NAMALWA (cell line): ENCODE measurements around the gene SULT1A3.
"Not testable (repeated sequence)": the region's sequence is repeated elsewhere in the genome, so short reads cannot be mapped to it uniquely, and the experiment has no call there.

Source experiments
- DNase-seq: peaks from one replicate; pipeline ENCODE4 v3.0.0-alpha.2; 2015; ENCODE audit warnings: low spot score

The SULT1A3 gene

DNA sequence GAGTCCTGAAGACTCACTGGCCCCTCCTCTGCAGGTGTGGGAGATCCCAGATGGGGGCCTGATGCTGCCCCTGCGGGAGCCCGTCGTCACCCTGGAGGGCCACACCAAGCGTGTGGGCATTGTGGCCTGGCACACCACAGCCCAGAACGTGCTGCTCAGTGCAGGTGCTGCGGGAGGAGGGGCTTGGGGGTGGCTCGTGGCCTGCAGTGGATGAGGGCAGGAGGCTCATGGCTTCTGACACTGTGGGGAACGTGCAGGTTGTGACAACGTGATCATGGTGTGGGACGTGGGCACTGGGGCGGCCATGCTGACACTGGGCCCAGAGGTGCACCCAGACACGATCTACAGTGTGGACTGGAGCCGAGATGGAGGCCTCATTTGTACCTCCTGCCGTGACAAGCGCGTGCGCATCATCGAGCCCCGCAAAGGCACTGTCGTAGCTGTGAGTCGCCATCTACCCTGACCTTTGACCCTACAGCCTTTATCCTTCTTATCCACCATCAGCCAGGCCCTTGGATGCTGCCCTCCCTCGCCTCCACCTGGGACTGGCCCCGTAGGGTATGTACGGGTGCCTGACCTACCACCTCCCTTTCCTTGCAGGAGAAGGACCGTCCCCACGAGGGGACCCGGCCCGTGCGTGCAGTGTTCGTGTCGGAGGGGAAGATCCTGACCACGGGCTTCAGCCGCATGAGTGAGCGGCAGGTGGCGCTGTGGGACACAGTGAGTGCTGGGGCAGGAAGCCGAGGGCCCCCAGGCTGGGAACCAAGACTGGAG, 12.1 kb upstream of the SULT1A3 start:
- DNase-seq = peak; percentile 74

DNA sequence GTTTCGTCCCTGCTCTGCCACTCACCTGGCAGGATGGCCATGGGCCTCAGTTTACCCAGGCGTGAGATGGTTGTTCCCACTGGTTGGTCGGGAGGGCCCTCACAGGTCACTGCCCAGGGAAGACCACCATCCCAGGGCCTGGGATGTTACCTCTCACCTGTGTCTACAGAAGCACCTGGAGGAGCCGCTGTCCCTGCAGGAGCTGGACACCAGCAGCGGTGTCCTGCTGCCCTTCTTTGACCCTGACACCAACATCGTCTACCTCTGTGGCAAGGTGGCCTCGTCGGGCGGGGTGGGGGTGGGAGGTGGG, 11.5 kb upstream of the SULT1A3 start:
- no peak for DNase-seq

DNA sequence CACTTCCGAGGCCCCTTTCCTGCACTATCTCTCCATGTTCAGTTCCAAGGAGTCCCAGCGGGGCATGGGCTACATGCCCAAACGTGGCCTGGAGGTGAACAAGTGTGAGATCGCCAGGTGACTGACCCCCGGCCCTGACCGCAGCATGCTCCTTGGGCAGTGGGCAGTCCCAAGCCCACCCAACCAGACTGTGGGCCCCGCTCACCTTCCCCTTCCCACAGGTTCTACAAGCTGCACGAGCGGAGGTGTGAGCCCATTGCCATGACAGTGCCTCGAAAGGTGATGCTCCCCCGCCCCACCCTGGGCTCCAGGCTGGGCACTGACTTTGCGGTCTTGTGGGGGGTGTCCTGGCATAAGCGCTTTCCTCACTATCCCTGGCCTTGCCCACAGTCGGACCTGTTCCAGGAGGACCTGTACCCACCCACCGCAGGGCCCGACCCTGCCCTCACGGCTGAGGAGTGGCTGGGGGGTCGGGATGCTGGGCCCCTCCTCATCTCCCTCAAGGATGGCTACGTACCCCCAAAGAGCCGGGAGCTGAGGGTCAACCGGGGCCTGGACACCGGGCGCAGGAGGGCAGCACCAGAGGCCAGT, 11.0 kb upstream of the SULT1A3 start:
- DNase-seq = no peak

DNA sequence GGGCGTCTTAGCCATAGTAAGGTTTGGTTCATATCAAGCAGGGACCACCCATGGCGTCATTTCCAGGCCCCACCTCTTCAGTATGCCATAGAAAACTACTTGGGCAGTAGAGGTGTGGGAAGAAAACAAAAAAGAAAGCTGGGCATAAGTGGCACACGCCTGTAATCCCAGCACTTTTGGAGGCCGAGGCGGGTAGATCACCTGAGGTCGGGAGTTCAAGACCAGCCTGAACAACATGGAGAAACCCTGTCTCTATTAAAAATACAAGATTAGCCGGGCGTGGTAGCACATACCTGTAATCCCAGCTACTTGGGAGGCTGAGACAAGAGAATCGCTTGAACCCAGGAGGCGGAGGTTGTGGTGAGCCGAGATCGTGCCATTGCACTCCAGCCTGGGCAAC, 7.9 kb upstream of the SULT1A3 start:
- not testable (repeated sequence) for DNase-seq

DNA sequence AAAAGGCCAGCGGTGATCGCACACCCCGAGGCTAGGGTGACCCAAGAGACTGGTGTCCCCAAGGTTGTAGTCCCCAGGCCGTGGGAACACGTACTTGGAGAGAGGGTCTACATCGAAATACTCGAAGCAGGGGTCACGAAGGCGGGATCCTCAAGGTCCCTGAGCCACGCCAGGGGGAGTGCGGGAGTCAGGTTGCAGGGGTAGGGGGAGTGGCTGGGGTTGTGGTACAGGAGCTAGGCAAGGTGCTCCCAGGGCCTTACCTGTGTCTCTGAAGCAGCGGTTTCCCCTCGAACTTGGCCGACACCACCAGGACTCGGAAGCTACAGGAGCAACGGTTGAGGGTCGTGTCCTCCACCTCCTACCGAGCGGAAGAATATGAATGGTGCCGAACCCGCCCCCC, 6.0 kb upstream of the SULT1A3 start:
- DNase-seq = not testable (repeated sequence)

DNA sequence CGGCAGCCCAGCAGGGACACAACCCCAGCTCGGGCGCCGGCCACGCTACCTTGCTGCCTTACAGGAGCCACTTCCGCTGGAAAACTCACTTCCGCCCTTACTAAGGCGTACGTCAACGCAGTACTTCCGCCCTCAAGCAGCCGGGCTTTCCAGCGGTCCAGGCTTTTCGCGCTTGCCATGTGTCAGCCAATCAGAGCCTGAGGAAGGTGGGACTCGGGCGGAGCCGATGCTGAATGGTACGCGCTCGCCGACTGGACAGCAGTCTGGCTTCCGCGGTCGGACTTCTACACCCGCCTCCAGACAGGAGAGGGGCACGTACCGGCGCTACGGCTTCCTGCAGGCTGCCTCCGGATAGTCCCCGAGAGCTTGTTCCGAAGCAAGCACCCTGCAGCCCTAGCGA, 5.4 kb upstream of the SULT1A3 start, which contains the start of the genes BOLA2B and SLX1A:
BOLA2B (minus strand) TSS at position 52 of the 400 bp plus-strand sequence. CDS start 71 bp downstream, outside the sequence.
SLX1A (plus strand) TSS at position 261 of the 400 bp plus-strand sequence. CDS start 210 bp downstream, outside the sequence.
- DNase-seq = not testable (repeated sequence)

DNA sequence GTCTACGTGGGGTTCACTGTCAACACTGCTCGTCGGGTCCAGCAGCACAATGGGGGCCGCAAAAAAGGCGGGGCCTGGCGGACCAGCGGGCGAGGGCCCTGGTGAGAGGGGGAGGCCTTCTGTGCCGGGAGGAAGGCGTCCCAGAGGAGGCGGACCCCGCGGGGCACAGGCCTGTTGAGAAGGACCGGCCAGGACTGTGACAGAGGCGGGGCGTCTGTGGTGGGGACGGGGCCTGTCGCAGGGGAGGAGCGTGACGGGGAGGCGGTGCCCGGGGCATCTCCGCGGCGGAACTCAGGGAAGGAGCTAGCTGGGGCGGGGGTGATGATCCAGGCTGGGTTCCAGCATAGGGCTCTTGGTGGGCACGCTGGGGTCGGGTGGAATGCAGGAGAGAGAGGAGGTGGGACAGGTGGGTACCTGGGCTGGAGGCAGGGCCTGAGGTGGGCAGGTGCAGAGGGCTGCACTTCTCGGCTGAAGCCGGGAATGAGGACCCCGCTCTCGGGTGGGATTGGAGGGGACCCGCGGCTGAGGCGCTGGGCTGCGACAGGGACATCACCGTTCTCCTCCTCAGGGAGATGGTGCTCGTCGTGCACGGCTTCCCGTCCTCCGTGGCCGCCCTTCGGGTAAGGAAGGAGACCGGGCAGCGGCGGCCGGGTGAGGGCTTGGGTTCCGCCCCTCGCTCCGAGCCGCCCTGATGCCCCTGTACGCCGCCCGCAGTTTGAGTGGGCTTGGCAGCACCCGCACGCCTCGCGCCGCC, 4.7 kb upstream of the SULT1A3 start:
- DNase-seq = not testable (repeated sequence)

DNA sequence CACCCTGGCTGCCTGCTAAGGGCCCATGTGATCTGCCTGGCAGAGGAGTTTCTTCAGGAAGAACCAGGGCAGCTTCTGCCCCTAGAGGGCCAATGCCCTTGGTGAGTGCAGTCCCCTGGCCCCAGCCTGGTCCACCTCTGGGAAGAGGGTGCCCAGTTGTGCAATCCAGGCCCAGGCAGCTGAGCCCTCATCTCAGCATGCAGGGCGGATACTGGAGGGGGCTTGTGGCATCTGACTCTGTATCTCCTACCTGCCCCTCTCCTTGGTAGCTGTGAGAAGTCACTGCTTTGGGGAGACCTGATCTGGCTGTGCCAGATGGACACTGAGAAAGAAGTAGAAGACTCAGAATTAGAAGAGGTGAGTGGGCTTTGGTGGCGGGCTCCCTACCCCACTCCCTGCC, 2.1 kb upstream of the SULT1A3 start:
- DNase-seq = not testable (repeated sequence)

DNA sequence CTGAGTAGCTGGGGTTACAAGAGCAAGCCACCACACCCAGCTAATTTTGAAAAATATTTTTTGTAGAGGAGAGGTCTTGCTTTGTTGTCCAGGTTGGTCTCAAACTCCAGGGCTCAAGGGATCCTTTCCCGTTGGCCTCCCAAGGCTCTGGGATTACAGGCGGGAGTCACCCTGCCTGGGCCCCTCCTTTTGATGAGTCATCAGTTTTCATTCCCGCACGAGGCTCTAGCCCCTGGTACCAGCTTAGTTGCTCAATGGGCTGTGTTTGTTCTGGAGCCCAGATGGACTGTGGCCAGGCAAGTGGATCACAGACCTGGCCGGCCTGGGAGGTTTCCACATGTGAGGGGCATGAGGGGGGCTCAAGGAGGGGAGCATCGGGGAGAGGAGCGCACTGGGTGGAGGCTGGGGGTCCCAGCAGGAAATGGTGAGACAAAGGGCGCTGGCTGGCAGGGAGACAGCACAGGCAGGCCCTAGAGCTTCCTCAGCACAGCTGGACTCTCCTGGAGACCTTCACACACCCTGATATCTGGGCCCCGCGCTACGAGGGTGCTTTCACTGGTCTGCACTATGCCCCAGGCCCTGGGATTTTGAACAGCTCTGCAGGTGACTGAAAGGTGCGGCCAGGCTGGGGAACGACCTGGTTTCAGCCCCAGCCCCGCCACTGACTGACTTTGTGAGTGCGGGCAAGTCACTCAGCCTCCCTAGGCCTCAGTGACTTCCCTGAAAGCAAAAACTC, 721 bp downstream of the SULT1A3 start:
- not testable (repeated sequence) for DNase-seq

DNA sequence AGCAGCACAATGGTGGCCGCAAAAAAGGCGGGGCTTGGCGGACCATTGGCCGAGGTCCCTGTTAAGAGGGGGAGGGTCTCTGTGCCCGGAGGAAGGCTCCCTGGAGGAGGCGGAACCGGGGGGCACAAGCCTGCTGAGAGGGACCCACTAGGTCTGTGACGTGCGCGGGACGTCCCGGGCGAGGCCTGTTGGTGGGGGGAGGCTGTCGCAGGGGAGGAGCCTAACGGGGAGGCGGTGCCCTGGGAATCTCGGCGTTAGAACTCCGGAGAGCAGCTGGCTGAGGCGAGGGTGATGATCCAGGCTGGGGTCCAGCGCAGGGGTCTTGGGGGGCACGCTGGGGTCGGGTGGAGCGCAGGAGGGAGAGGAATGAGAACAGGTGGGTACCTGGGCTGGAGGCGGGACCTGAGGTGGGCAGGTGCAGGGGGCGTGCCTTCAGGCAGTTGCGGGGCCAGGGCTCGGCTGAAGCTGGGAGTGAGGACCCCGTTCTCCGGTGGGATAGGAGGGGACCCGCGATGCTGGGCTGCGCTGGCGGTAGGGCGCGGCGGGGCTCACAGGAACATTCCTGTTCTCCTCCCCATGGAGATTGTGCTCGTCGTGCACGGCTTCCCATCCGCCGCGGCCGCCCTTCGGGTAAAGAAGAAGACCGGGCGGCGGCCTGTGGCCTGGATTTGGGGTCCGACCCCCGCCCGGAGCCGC, 6.6 kb downstream of the SULT1A3 start:
- DNase-seq = not testable (repeated sequence)

DNA sequence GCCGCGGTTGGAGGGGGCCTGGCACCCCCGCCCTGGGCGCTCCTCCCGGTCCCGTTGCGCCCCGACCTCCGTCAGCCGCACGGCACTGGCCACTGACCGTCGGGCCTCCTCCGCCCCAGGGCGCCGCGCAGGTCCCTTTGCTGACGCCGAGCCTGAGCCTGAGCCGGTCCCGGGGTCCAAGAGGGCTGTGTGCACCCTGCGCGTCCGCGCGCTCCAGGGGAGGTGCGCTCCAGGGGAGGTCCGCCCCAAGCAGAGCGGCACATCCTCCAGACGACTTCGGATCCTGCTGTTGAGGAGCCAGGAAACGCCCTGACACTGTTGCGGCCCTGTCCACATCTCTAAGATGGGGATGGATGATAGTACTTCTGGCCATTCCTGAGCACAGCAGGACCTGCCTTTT, 7.2 kb downstream of the SULT1A3 start:
- DNase-seq = not testable (repeated sequence)

DNA sequence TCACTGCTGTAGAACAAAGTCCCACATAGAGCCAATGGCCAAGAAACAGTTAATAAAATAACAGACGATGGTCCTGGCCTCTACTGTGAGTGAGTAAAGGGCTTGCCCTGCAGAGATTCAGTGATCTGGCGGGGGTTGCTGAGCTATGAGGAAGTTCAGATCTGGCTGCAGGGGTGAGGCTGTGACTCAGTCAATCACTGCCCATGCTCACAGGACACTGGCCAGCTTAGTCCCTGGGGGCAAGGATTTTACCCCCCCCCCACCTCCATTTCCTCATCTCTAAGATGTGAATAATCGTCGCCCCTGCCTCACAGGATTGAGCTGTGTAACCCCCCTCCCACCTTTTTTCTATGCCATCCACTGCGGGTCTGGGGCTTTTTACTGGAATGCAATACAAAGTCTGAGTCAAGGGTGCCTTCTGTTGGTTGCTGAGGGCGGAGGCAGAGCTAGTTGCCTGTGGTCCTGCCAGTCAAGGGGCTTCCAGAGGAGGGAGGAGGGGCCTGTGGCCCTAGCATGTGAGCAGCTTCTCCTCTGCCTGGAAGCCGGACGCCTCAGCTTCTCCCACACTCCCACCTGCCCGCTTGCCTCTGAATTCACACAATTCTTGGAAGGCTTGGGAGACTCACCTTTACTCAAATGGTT, 8.1 kb downstream of the SULT1A3 start:
- not testable (repeated sequence) for DNase-seq

DNA sequence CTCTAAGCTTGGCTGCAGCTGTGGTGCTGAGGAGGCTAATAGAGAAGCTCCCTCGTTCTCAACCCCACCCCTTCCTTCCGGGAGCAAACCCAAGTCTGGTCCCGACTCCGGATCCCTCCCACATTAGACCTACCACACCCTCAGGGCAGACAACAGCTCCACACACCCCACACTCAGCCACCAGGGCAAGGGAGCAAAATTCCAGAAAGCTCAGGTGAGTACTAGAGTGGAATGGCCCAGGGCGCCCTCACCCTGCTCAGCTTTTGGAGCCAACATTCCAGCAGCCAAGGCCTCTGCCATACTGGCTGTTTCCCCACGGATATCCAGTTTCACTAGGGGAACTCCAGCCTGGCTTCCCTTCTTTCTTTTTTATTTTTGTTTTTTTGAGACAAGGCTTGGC, 10.0 kb downstream of the SULT1A3 start:
- DNase-seq = not testable (repeated sequence)

DNA sequence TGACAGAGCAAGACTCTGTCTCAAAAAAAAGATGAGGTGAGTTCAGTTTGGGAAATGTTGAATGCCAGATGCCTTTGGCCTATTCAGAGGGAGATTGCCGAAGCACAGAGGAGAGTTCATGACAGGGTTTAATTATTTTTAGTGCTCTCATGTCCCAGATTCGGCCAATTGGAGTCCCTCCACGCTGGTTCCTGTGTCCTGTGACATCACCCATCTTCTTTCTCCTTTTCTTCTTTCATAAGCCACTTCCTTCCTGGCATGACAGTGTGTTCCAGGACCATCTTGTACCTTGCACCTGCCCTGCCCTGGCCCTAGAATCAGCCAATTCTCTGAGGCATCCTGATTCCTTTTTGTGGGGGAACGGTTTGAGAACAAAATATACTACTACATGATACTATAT, 12.4 kb downstream of the SULT1A3 start:
- not testable (repeated sequence) for DNase-seq

DNA sequence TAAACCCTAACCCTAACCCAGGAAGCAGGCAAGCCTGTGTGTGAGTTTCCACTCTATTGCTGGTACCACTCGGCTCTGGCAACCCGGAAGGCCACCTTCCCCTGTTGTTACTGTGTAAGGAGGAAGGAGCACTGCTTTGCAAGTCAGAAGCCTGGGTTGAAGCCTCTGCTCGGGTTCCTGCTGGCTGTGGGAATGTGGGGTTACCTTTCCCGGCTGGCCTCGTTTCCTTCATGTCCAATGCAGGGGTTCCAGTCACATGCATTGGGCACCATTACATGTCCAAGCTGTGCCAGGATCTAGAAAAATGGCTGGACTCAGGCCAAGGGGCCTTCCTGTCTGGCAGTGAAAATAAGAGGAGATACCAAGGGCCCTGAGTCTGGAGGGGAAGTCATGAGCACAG, 18.0 kb downstream of the SULT1A3 start:
- not testable (repeated sequence) for DNase-seq

DNA sequence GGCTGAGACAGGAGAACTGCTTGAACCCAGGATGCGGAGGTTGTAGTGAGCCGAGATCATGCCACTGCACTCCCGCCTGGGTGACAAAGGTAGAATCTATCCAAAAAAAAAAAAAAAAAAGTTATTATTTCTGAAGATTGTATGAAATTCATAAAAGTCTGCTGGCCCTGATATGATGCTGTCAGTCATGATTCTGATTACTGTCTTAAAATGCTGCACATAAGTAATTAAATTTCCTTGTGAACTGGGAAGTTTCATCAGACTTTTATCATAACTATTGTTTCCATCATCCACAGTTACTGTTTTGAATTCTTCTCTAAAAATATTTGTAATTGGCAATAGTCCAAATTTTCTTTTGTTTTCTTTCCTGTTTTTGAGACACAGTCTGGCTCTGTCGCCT, 49.3 kb downstream of the SULT1A3 start, which contains the start of gene NPIPB13:
NPIPB13 (minus strand) TSS at position 101 of the 400 bp plus-strand sequence. CDS start 2,906 bp downstream, outside the sequence.
- DNase-seq = not testable (repeated sequence)
